Hepatocyte (in vitro differentiated cells): ENCODE data around the gene SOBP. TPM values are rescaled to one million over a fixed set of nuclear protein-coding genes. Genes with fewer than 3 reads are reported as not detected.

Source experiments
- DNase-seq: peaks from one replicate; pipeline ENCODE4 v3.0.0-alpha.2; 2016; ENCODE audit warnings: low spot score
- H2AFZ ChIP-seq: fragments of 200-600 bp; sonication (generic); 2 replicates; pipeline ENCODE4 v1.6.0; 2016; ENCODE audit warnings: antibody characterized with exemption, mild to moderate bottlenecking
- H3K27ac ChIP-seq: fragments of 200-600 bp; sonication (generic); 2 replicates; pipeline ENCODE4 v1.5.1; 2016; ENCODE audit warnings: mild to moderate bottlenecking
- H3K27me3 ChIP-seq: fragments of 200-600 bp; sonication (generic); 2 replicates; pipeline ENCODE4 v1.6.1; 2016
- H3K36me3 ChIP-seq: fragments of 200-600 bp; sonication (generic); replicated peaks from 2 replicates; pipeline ENCODE4 v1.5.1; 2016; ENCODE audit warnings: low read depth; ENCODE audit not compliant: insufficient read depth
- H3K4me1 ChIP-seq: fragments of 200-600 bp; sonication (generic); 2 replicates; pipeline ENCODE4 v1.5.1; 2016; ENCODE audit warnings: mild to moderate bottlenecking, moderate library complexity; ENCODE audit not compliant: insufficient read depth
- H3K4me2 ChIP-seq: fragments of 200-600 bp; sonication (generic); 2 replicates; pipeline ENCODE4 v1.6.0; 2016
- H3K4me3 ChIP-seq: fragments of 200-600 bp; sonication (generic); 2 replicates; pipeline ENCODE4 v1.5.1; 2016; ENCODE audit warnings: mild to moderate bottlenecking
- H3K79me2 ChIP-seq: fragments of 200-600 bp; sonication (generic); 2 replicates; pipeline ENCODE4 v1.6.0; 2017; ENCODE audit warnings: mild to moderate bottlenecking
- H3K9me2 ChIP-seq: fragments of 200-600 bp; sonication (generic); replicated peaks from 2 replicates; pipeline ENCODE4 v1.6.0; 2017; ENCODE audit warnings: mild to moderate bottlenecking; ENCODE audit not compliant: insufficient read depth
- H3K9me3 ChIP-seq: fragments of 200-600 bp; sonication (generic); 2 replicates; pipeline ENCODE4 v1.5.1; 2016; ENCODE audit warnings: low read depth, mild to moderate bottlenecking
- H4K20me1 ChIP-seq: fragments of 200-600 bp; sonication (generic); 2 replicates; pipeline ENCODE4 v1.6.0; 2016; ENCODE audit warnings: mild to moderate bottlenecking; ENCODE audit not compliant: insufficient read depth, poor library complexity, severe bottlenecking
- CTCF ChIP-seq: fragments of 200-600 bp; sonication (generic); IDR thresholded peaks from 2 replicates; pipeline ENCODE4 v1.5.1; 2016; ENCODE audit warnings: antibody characterized with exemption, mild to moderate bottlenecking; ENCODE audit not compliant: poor library complexity
- EZH2 ChIP-seq: fragments of 200-600 bp; sonication (generic); IDR thresholded peaks from 2 replicates; pipeline ENCODE4 v1.6.1; 2016; ENCODE audit warnings: antibody characterized with exemption, mild to moderate bottlenecking, borderline replicate concordance
- EZH2phosphoT487 ChIP-seq: fragments of 200-600 bp; sonication (generic); IDR thresholded peaks from one replicate; pipeline ENCODE4 v1.6.1; 2018; ENCODE audit warnings: antibody characterized with exemption, mild to moderate bottlenecking, low read depth, moderate library complexity; ENCODE audit not compliant: unreplicated experiment, severe bottlenecking
- WGBS: methylation state at CpG from one replicate; pipeline ENCODE4 v1.1.6; 2016; ENCODE audit warnings: low lambda C conversion rate; ENCODE audit errors: missing lambda C conversion rate; 5-methylcytosine and 5-hydroxymethylcytosine counted together
- polyA plus RNA-seq: library from polyadenylated mRNA; unstranded; fragments of >200 nt; fragmentation: Nextera tagmentation; extraction: Ambion mirVana; gene quantifications from 2 replicates; pipeline ENCODE4 v1.2.1, GENCODE V29; 2016
- total RNA-seq: library from RNA; depleted of rRNA; stranded (reverse); fragments of >200 nt; gene quantifications from 2 replicates; pipeline ENCODE4 v1.2.3, GENCODE V29; 2014

SOBP gene
- total and polyA plus RNA-seq, 2 experiments from 2014 or later, result 2.1 to 2.2 TPM

- Histone ChIP-seq H3K4me3 (no peak overlapping the region), H4K20me1 (no peaks in the 10 kb centered on the region), H3K9me3 (no peaks in the 10 kb centered on the region), H3K4me2 (no peak overlapping the region), H3K4me1 (peaks cover 23% of the 10 kb centered on the region), H3K36me3 (no peaks in the 10 kb centered on the region), H2AFZ (no peak overlapping the region), H3K79me2 (no peaks in the 10 kb centered on the region), H3K27ac (no peak overlapping the region), H3K27me3 (no peaks in the 10 kb centered on the region), H3K9me2 (no peaks in the 10 kb centered on the region)
- TF ChIP-seq EZH2phosphoT487 (no peak), EZH2 (no peak), CTCF (no peak)
- WGBS, result 95% methylated on average over 7 of the region's 7 CpGs
- no peak for DNase-seq
Observed at GRCh38 chr6:107661291-107661690, 171.4 kb downstream of the SOBP start.

- DNase-seq, result no peak
- Histone ChIP-seq H3K27ac (no peak overlapping the region), H3K27me3 (no peaks in the 10 kb centered on the region), H3K4me2 (no peak overlapping the region), H3K9me2 (no peaks in the 10 kb centered on the region), H3K9me3 (no peaks in the 10 kb centered on the region), H3K36me3 (no peaks in the 10 kb centered on the region), H3K4me1 (peaks cover 25% of the 10 kb centered on the region), H2AFZ (no peak overlapping the region), H3K4me3 (no peak overlapping the region), H3K79me2 (no peaks in the 10 kb centered on the region), H4K20me1 (no peaks in the 10 kb centered on the region)
- 81% methylated on average over 4 of the region's 4 CpGs for WGBS
- TF ChIP-seq EZH2phosphoT487 (no peak), EZH2 (no peak), CTCF (no peak)
Observed at GRCh38 chr6:107662333-107662732, 172.4 kb downstream of the SOBP start.

GRCh38 chr6:107663308-107663707, 173.4 kb downstream of the SOBP start:
- Histone ChIP-seq H3K9me3 (no peaks in the 10 kb centered on the region), H3K4me2 (no peak overlapping the region), H3K4me1 (peaks cover 23% of the 10 kb centered on the region), H4K20me1 (no peaks in the 10 kb centered on the region), H2AFZ (no peak overlapping the region), H3K27ac (no peak overlapping the region), H3K27me3 (no peaks in the 10 kb centered on the region), H3K9me2 (no peaks in the 10 kb centered on the region), H3K36me3 (no peaks in the 10 kb centered on the region), H3K79me2 (no peaks in the 10 kb centered on the region), H3K4me3 (no peak overlapping the region)
- WGBS, result 95% methylated on average over 6 of the region's 6 CpGs
- TF ChIP-seq EZH2phosphoT487 (no peak), EZH2 (no peak), CTCF (no peak)
- DNase-seq, result no peak

- Histone ChIP-seq H3K4me1 (peaks cover 20% of the 10 kb centered on the region), H3K27ac (peak overlapping the region; percentile 79), H3K79me2 (no peaks in the 10 kb centered on the region), H3K9me3 (no peaks in the 10 kb centered on the region), H3K27me3 (no peaks in the 10 kb centered on the region), H3K36me3 (no peaks in the 10 kb centered on the region), H3K9me2 (no peaks in the 10 kb centered on the region), H2AFZ (no peak overlapping the region), H4K20me1 (no peaks in the 10 kb centered on the region), H3K4me3 (no peak overlapping the region), H3K4me2 (no peak overlapping the region)
- no peak for DNase-seq
- 78% methylated on average over 4 of the region's 4 CpGs for WGBS
- TF ChIP-seq EZH2phosphoT487, result no peak
- TF ChIP-seq CTCF, result no peak
- TF ChIP-seq EZH2, result no peak
Observed at GRCh38 chr6:107665382-107665781, 175.5 kb downstream of the SOBP start.
